HG02970 (cell line): ENCODE results near the gene PSMD10.

Experiments used
- ATAC-seq: cut with Tn5 transposase; IDR thresholded peaks from one replicate; pipeline ENCODE4 v1.9.1; 2021; ENCODE audit warnings: mild to moderate bottlenecking, moderate library complexity, moderate number of reproducible peaks; ENCODE audit not compliant: unreplicated experiment, low FRiP score

The PSMD10 gene, protein sequence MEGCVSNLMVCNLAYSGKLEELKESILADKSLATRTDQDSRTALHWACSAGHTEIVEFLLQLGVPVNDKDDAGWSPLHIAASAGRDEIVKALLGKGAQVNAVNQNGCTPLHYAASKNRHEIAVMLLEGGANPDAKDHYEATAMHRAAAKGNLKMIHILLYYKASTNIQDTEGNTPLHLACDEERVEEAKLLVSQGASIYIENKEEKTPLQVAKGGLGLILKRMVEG

DNA sequence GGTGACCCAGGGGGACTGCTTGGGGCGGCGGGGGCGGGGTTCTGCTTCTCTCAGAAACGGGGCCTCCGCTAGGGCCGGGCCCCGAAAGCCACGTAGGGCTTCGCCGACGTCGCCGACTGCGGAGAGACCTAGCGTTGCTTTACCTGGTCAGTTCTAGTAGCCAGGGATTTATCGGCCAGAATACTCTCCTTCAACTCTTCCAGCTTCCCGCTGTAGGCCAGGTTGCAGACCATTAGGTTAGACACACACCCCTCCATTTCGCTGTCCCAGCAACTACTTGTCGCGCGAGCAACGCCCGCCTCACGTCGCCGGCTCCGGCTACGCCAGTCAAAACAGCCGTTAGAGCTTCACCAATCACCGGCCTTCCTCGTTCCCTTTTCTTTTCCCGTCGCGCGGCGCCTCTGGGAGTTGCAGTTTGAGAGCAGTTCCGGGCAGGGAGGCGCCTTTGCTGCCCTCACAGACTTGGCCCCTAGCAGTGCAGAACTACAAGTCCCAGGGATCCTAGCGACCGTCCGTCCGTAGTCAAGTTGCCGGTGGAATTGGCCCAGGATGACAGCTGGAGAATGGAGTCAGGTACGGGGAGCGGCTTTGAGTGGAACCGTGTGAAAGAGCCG lies at the start of gene PSMD10, which contains the start of gene ATG4A:
Gene PSMD10, minus strand, starts transcription at position 279 of the 614 bp plus-strand sequence. Its CDS starts 22 bp downstream, at position 257.
Gene ATG4A, plus strand, starts transcription at position 515 of the 614 bp plus-strand sequence. Its CDS starts 49 bp downstream, at position 564.
- peak; percentile 97 for ATAC-seq

DNA sequence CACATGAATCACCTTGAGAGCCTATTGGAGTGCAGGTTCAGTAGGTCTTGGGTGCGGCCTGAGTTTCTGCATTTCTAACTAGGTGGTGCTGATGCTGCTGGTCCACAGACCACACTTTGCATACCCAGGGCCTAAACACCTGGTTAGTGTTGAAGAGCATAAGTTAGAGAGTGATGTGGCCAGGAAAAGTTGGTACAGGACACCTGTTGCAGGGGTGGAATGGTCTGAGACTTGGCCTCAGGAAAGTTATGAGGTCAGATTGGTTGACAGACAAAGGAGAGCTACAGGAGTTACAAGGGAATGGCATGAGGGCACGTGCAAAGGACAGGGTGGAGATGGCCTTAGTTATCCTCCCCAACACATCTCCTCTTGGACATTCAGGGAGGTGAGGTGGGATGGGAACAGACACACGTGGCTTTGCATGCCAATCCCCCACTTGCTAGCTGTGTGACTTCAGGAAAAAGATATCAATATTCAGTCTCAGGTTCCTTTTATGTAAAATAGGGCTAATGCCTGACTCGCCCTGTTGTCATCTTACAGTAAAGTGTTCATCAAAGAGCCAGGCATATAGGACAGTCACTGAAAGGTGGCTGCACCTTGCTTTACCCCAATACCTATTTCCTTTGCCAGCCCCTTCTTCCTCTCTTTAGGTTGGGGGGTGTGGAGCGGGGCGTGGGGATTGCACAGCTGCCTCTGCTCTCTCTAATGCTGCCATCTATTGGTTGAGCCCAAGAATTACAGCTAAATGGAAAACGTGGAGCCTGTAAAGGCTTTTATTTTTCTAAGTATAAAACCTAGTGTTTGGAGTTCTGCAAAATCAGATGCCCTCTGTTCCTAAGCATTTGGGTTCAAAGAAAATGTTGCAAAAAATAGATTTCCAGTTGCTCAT lies 47.7 kb upstream of the PSMD10 start:
- no peak for ATAC-seq

DNA sequence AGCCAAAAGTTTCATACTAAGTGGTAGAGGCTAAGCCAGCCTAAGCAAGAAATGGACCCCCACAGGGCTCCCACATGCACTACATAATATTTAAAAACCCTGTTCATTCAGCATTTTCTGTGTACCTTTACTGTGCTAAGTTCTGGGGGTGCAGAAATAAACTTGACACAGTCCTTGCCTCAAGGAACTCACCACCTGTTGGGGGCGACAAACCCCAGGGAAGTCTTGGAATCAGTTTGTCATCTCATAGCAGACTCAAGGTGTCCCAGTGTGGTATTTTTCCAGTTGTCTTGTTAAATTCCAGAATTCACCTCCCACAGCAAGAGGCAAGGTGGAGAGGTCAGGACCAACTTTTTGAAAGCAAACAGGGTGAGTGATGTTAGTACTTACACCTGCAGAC lies 43.4 kb upstream of the PSMD10 start:
- ATAC-seq: no peak

DNA sequence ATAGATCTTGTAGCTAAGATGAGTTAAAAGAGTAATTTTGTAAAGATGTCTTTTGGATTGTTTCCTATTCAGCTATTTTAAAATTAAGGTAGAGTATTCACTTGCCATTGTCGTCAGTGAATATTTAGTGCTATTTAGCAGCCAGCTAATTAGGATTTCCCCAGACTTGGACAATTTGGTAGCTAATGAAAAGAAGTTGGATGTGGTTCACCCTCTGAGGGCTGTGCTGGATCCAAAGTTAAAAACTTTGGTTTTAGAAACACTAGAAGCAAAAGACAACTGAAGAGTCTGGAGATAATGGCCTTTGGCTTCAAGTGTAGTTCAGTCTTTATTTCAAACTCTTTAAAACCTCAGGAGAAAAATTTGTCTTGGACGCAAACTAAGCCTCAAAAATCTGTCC lies 41.5 kb upstream of the PSMD10 start:
- ATAC-seq: no peak

DNA sequence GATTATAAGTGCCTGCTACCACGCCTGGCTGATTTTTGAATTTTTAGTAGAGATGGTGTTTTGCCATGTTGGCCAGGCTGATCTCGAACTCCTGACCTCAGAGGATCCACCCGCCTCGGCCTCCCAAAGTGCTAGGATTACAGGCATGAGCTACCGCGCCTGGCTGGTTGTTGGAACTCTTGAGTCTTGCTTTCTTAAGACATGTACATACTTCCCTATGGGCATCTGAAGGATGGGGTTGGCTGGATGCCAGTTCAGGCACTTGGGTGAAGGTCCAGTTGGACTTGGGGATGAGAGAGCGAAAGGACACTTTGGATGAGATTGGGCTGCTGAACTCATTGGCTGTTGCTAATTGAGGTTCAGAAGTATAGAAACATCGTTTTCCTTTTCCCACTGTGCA lies 40.7 kb upstream of the PSMD10 start:
- no peak for ATAC-seq

DNA sequence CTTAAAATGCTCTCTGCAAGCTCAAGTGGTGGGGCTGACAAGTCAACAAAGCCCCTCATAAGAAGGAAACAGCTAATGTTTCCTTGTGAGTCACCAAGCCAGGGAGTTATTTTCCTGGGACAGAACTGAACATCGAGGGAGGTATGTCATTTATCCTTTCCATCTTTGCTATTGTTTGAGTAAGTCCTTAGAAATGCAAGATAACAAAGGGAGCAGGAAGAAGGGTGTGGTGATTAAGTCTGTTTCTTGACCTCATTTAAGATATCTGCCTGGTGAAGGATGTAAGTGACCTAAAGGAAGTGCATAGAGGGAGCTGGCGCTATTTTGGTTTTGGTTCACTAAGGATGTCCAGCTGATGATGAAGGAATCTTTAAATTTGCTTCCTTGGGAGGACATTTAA lies 40.1 kb upstream of the PSMD10 start:
- ATAC-seq: no peak

DNA sequence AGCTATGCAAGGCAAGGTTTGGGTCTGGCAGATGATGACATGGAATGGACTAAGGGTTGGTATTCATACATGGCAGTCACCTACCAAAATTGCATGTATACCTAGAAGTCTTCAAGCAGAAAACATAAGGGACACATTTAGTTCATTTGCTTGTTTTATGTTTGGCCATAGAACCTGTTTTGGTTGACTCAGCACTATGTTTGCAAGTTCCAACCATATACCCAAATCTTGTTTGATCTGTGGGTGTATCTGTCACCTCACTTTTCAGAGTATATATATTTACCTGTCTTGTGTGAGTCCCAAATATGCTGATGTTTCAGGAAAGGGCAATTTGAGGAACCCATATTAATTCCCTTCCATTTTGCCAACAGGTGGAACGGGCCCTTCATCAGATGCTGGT lies 39.5 kb upstream of the PSMD10 start:
- no peak for ATAC-seq

DNA sequence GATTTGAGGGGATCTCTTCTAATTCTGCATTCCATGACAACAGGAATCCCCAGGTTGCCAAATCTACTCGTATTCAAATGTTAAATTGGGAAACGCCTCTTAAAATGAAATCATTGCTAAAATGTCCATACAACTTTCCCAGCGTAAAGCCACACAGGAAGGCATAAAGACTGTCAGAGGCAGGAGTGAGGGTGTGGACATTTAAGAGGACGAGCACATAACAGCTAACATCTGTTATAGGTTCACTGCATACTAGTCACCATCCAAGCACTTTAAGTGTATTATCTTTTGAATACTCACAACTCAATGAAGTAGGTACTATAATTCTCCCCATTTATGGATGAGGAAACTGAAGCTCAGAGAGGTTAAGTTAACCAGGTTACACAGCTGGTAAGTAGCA lies 35.8 kb upstream of the PSMD10 start:
- ATAC-seq: no peak

DNA sequence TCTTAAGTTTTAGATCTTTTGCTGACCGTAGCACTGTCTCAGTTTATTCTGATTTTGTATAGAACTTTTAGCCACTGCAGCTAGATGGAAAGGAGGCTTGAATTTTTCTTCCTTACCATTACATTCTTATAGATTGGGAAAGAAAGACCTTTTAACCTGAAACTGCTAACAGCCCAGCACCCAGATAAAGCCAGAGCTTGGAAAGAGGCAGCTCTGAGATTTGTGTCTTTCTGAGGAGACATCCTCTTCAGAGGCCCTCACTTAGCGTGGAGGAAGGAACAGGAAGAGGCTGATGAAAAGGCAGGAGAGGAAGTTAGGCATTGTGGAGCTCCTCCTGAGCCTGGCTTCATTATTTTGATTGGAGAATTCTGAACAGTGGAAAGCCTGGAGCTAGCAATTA lies 35.3 kb upstream of the PSMD10 start:
- ATAC-seq: no peak

DNA sequence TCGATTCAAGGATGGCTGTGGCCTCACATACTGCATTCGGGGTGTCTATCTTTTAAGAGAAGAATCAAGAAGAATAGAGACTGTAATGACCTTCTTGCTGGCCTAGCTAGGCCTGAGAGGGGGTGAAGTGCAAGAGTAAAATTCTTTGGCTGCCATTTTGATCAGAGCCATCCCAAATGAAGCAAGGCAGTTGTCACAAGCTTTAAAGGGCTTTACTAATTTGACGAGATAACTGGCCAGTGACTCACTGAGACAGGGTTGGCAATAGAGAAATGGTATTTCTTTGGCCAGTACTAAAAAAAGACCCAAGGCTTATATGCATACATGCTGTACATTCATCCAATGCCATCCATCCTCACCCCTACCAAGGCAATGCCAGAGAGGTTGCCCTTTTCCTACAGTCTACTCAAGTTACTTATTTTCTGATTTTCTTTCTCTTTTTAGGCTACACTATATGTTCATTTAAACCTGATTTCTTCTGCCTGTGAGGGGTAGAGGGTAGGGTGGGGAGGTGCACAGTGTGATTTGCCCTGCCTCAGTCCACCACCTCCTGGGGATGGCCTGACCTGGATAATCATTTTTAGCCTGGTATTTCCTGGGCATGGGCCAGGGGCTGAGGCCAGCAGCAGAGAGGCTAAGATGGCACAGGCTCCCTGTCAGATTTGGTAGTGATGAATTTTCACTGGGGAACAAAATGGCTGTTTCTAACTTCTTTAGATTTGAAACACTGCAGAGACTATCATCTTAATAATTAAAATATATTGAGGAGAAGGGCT lies 32.4 kb upstream of the PSMD10 start:
- no peak for ATAC-seq

DNA sequence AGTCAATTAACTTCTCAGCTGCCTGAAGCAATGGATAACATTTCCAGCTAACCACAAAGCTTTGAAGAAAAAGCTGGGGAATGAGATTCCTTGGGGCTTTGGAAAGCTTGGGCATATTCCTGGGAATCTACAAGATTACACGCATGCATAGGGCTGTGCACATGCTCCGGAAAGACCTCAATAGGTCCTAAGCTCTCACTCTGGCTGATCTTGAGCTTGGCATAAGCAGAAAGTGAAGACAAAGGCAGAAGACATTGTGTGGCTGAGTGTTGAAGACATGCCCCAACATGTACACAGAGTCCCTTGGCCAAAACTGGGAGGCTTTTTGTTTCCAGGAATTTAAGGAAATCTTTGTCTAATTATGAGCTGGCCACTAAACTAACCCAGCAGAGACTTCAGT lies 31.4 kb upstream of the PSMD10 start:
- no peak for ATAC-seq

DNA sequence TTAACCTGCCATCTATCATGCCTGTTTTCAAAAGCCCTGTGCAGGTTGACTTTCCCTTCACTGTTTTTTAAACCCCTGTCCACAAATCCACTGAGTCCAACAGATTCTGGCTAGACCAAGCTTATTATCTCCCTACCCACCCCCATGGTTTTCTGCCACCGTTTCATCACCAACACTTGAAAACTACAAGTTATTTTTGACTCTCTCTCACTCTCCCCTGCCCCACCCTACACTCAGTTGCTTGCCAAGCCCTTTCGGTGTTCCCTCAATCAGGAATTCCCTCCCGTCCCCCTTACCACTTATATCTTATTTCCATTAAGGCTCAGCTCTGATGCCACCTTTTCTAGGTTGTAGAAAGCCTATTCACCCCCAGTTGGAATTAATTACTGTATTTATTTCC lies 29.9 kb upstream of the PSMD10 start:
- no peak for ATAC-seq

DNA sequence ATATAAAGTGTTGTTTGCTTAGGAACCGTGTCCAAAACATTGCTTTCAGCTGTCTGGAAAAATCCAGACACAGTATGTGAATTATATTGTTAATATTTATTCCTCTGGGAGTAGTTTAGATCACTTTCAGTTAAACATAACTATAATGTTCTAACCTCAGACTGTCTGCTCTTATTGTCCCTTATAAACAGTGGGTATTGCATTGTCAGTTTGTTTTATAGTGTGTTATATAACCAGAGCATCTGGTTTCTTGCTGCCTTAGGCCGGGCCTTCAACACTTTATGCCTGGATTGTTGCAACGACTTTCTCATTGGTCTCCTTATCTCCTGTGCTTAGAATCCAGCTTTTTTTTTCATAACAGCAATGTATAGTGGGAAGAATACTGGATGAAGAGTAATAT lies 26.6 kb upstream of the PSMD10 start:
- ATAC-seq: no peak

DNA sequence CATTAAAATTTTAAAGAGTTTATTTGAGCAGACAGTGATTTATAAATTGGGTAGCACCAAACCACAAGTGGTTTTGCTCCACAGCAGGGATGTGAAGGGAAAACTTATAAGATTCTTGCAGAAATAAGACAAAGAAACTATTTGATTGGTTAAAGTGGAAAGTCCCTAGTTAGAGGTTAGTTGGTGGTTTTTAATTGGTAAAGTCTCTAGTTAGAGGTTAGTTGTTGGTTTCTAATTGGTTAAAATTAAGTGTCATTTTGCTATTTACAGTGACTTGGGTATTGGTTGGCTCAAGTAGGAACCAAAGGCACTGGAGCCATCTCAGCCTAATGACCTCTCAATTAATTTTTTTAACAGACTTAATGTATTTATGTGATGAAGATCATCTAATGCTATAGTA lies 23.2 kb upstream of the PSMD10 start:
- ATAC-seq: no peak

DNA sequence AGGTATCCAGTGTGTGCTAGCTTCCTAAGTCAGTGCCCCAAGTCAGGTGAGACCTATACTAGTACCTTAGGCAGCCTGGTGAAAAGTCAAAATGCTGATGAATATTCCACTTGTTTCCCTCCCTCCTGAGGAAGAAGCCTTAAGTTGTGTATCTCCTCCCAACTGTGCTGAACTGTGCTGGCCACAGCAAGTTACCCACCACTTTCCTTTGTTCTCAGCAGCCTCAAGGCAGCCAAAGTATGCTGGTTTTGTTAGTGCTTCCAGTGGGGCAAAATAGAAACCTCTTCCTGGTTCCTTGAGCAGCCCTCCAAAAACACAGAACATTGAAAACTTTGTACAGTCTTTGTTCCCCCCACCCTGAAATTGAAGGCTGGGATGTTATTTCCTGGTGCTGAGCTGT lies 14.1 kb upstream of the PSMD10 start:
- no peak for ATAC-seq

DNA sequence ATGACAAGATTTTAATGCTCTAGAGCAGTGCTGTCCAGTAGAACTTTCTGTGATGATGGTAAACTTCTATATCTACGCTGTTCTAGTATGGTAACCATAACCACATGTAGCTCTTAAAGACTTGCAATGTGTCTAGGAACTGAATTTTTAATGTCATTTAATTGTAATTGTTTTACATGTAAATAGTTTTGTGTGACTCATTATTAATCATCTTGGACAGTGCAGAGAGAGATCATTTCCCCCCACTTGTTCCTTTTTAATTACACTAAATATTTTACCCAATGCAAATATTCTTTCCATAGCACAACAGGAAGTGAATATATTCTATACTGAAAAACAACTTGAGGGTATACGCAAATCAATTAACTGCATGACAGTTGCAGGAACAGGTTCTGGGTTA lies 6.0 kb upstream of the PSMD10 start:
- ATAC-seq: no peak

DNA sequence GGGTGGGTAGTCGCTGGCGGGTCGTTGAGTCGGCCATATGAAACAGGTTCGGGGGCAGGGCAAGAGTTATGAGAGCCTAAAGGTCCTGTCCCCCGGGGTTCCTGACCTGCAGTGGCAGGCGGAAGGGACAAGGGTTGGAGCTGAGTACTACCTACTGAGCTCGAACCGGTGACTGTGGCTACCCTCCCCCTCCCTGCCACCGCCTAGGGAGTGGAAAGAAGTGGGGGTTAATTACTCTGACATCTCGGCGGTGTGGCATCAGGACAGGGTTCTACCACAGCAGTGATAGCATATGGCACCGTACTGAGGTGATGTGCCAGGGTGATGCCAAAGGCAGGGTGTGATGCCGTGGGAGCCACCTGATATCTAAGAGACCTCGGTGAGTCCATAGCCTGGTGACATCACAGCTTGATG lies 543 bp upstream of the PSMD10 start:
- ATAC-seq: peak; percentile 33

DNA sequence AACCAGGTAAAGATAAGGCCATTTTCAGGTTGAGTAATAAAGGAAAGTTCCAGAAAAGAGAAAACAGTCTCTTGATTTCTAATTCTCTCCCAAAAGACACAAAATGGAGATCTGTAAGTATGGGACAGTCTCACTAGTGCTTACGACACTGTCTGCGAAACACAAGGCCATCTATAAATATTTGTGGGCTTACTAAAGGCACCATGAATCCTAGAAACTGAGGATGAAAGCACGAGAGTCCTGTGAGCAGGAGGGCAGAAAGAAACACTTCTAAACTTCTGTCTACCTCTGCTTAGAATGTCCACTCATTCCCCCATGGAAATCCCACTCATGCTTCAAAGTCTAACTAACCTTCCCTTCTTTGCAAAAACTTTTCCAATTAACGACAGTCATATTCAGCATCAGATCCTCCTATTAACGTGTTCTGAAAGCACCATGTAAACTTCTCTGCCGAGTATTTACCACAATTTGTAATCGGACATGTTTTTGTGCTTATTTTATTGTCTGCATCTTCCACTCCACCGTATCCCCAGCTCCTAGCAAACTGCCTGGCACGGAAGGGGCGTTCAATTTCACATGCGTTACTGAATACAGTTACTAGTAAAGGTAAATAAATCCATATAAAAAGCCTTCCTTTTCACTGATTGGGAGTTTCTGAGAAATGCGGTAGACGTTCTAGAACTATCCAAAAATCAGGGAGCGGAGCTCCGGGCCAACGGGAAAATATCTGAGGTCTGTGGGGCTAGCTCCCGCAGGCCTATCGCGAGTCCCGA lies 665 bp downstream of the PSMD10 start:
- no peak for ATAC-seq

DNA sequence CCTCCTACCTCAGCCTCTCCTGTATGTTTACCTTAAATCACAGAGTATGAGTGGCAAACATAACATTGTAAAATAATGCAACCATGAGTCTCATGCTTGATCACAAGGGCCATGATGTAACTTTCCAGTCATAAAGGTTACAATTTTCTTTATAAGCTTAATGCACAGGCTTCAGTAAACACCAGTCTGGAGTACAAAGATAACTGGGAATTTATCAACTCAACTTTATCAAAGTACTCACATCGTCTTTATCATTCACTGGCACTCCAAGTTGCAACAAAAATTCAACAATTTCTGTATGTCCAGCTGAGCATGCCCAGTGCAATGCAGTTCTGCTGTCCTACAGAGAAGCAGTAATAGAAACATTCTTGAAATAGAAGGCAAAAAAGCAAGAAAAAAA lies 2.8 kb downstream of the PSMD10 start:
- no peak for ATAC-seq

DNA sequence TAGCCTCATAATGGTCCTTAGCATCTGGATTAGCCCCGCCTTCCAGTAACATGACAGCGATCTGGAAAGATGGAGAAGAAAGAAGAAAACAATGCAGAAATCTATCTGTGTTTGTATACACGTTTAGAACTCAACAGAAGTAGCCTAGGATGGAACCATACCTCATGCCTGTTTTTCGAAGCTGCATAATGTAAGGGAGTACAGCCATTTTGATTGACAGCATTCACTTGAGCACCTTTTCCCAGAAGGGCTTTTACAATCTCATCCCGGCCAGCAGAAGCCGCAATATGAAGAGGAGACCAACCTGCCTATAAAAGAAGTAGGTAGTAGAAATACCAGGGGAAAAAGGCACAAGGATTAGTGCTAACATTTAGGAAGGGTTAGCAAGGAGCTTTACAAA lies 3.5 kb downstream of the PSMD10 start:
- ATAC-seq: no peak
